Spleen (tissue), 11 donors: ENCODE data around the gene ENOX1. TPM values are rescaled to one million over a fixed set of nuclear protein-coding genes. Genes with fewer than 3 reads are reported as not detected.

Experiments
- DNase-seq: peaks from one replicate; pipeline ENCODE4 v3.0.0-alpha.2; 2020
- H3K27ac ChIP-seq, 8 donors: fragments of 200-600 bp; sonication (generic) in 7 of 8; 1 replicate in 4 of 8; 2 replicates in 4 of 8; pipeline versions ENCODE4 v1.5.0 to v1.8.0; 2016 to 2021; ENCODE audit warnings: inconsistent platforms in 4 of 8, mild to moderate bottlenecking in 4 of 8, moderate library complexity in 1 of 8
- H3K27me3 ChIP-seq, 7 donors: fragments of 200-600 bp; sonication (generic) in 6 of 7; replicated peaks in 1 of 7; 1 replicate in 4 of 7; 2 replicates in 3 of 7; pipeline versions ENCODE4 v1.5.0 to v1.8.0; 2016 to 2021; ENCODE audit warnings: inconsistent platforms in 3 of 7, mild to moderate bottlenecking in 1 of 7
- H3K36me3 ChIP-seq, 6 donors: fragments of 200-600 bp; sonication (generic) in 5 of 6; 1 replicate in 4 of 6; 2 replicates in 2 of 6; pipeline versions ENCODE4 v1.5.0 to v1.8.0; 2016 to 2021; ENCODE audit warnings: inconsistent platforms in 2 of 6
- H3K4me1 ChIP-seq, 6 donors: fragments of 200-600 bp; sonication (generic) in 5 of 6; 1 replicate in 3 of 6; 2 replicates in 3 of 6; pipeline versions ENCODE4 v1.5.0 to v1.8.0; 2016 to 2021; ENCODE audit warnings: inconsistent platforms in 3 of 6
- H3K4me3 ChIP-seq, 8 donors: fragments of 200-600 bp; sonication (generic) in 7 of 8; 1 replicate in 4 of 8; 2 replicates in 4 of 8; pipeline versions ENCODE4 v1.5.0 to v1.8.0; 2016 to 2021; ENCODE audit warnings: inconsistent platforms in 4 of 8, mild to moderate bottlenecking in 4 of 8, moderate library complexity in 2 of 8
- H3K9me3 ChIP-seq, 8 donors: fragments of 200-600 bp; sonication (generic) in 7 of 8; 1 replicate in 4 of 8; 2 replicates in 4 of 8; pipeline versions ENCODE4 v1.5.0 to v1.8.0; 2016 to 2021; ENCODE audit warnings: inconsistent platforms in 4 of 8
- CTCF ChIP-seq, 11 experiments: fragments of 200-600 bp in 7 of 11; fragments of 450-650 bp in 4 of 11; sonication (generic) in 4 of 11; IDR thresholded peaks in 8 of 11; conservative IDR thresholded peaks in 3 of 11; 1 replicate in 7 of 11; 2 replicates in 4 of 11; pipeline versions ENCODE4 v1.4.0 to v1.8.0; 2016 to 2021; ENCODE audit warnings: antibody characterized with exemption in 11 of 11, inconsistent platforms in 4 of 11, mild to moderate bottlenecking in 1 of 11
- POLR2A ChIP-seq, 3 donors: fragments of 450-650 bp; IDR thresholded peaks; one replicate each; pipeline ENCODE4 v1.5.1; 2017; ENCODE audit warnings: antibody characterized with exemption in 3 of 3, mild to moderate bottlenecking in 1 of 3
- POLR2AphosphoS5 ChIP-seq, 3 donors: sonication (generic); formaldehyde crosslinking; IDR thresholded peaks; one replicate each; pipeline ENCODE4 v1.5.1; 2017; ENCODE audit warnings: antibody characterized with exemption in 3 of 3
- WGBS, 5 donors: extraction: QIAGEN DNeasy Blood & Tissue Kit in 3 of 5; methylation state at CpG; one replicate each; pipeline versions ENCODE4 v1.1.5 to v1.1.7; 2013 to 2018; 5-methylcytosine and 5-hydroxymethylcytosine counted together
- intact Hi-C: fragments of 100-400 bp; cut with DNase I; formaldehyde crosslinking; loops from one replicate; pipeline ENCODE4 v1.15.0; 2023; ENCODE audit warnings: low total_unique reads
- polyA plus RNA-seq, 3 donors: library from polyadenylated mRNA; stranded (reverse); fragments of 200-250 nt; gene quantifications; one replicate each; pipeline ENCODE4 v1.2.1, GENCODE V29; 2013
- total RNA-seq, 7 donors: library from RNA; depleted of rRNA in 3 of 7; stranded (reverse); fragments of >200 nt in 3 of 7; fragmentation: NEBNext Ultra II Directional in 4 of 7; extraction: Animal tissue kit (Norgen Biotek cat#: 25700) in 4 of 7; gene quantifications; one replicate each; pipeline versions ENCODE4 v1.1.0 to v1.2.1, GENCODE V29; 2016 to 2021
- donor health status: healthy with polysubstance abuse.
- donor health status: DM: no; HTN: no; CAD: no; lungs with moderate emphysema.
- donor health status: DM: no; HTN: no; CAD: no.
- donor health status: Bipolar disorder and iron deficiency.
- donor health status: healthy.
- donor health status: DM: no; HTN: no; CAD: no.
- donor health status: DM: yes; HTN: yes; CAD: no.

The ENOX1 gene
- total and polyA plus RNA-seq, 10 donors: 0.42 to 1.3 (median 0.54) TPM; not detected in 1

- TF ChIP-seq POLR2A (IDR thresholded peaks at IDR 0.05) (no peak), POLR2AphosphoS5 (IDR thresholded peaks at IDR 0.05) (no peak), CTCF (IDR thresholded peaks at IDR 0.05 in 8 of 11, conservative IDR thresholded peaks at IDR 0.05 in 3 of 11) (no peak)
- intact Hi-C loops: no loop called here
- H3K36me3 ChIP-seq: no peaks in the 10 kb centered on the region
- DNase-seq: no peak
- no peaks in the 10 kb centered on the region for H3K4me1 ChIP-seq
- H3K9me3 ChIP-seq: no peaks in the 10 kb centered on the region
- H3K4me3 ChIP-seq: no peak overlapping the region
- no peak overlapping the region for H3K27ac ChIP-seq
- no peaks in the 10 kb centered on the region for H3K27me3 ChIP-seq
These were observed 264.0 kb downstream of the ENOX1 start for GRCh38 chr13:43522788-43523187.

GRCh38 chr13:43520351-43520750 lies 266.4 kb downstream of the ENOX1 start:
- intact Hi-C loops: no loop called here
- H3K27ac ChIP-seq: no peak overlapping the region
- no peaks in the 10 kb centered on the region for H3K36me3 ChIP-seq
- H3K4me1 ChIP-seq: no peaks in the 10 kb centered on the region
- H3K27me3 ChIP-seq: no peaks in the 10 kb centered on the region
- H3K4me3 ChIP-seq: no peak overlapping the region
- no peak for DNase-seq
- WGBS, 5 donors: 78 to 91% (median 90%) methylated on average over 5 of the region's 5 CpGs
- TF ChIP-seq POLR2AphosphoS5 (IDR thresholded peaks at IDR 0.05): no peak
- no peak for TF ChIP-seq CTCF (IDR thresholded peaks at IDR 0.05 in 8 of 11, conservative IDR thresholded peaks at IDR 0.05 in 3 of 11)
- no peak for TF ChIP-seq POLR2A (IDR thresholded peaks at IDR 0.05)
- no peaks in the 10 kb centered on the region for H3K9me3 ChIP-seq

- no peak overlapping the region for H3K4me3 ChIP-seq
- DNase-seq: no peak
- no peaks in the 10 kb centered on the region for H3K27me3 ChIP-seq
- H3K4me1 ChIP-seq: no peaks in the 10 kb centered on the region
- no peaks in the 10 kb centered on the region for H3K36me3 ChIP-seq
- no peak overlapping the region for H3K27ac ChIP-seq
- no peaks in the 10 kb centered on the region for H3K9me3 ChIP-seq
- intact Hi-C loops: no loop called here
- TF ChIP-seq POLR2A (IDR thresholded peaks at IDR 0.05) (no peak), POLR2AphosphoS5 (IDR thresholded peaks at IDR 0.05) (no peak), CTCF (IDR thresholded peaks at IDR 0.05 in 8 of 11, conservative IDR thresholded peaks at IDR 0.05 in 3 of 11) (no peak)
These were observed 267.9 kb downstream of the ENOX1 start for GRCh38 chr13:43518833-43519232.

GRCh38 chr13:43516401-43516833 lies 270.4 kb downstream of the ENOX1 start:
- H3K9me3 ChIP-seq: no peaks in the 10 kb centered on the region
- TF ChIP-seq POLR2A (IDR thresholded peaks at IDR 0.05): no peak
- TF ChIP-seq POLR2AphosphoS5 (IDR thresholded peaks at IDR 0.05): no peak
- no peak for TF ChIP-seq CTCF (IDR thresholded peaks at IDR 0.05 in 8 of 11, conservative IDR thresholded peaks at IDR 0.05 in 3 of 11)
- no peak for DNase-seq
- H3K27ac ChIP-seq: no peak overlapping the region
- no peaks in the 10 kb centered on the region for H3K27me3 ChIP-seq
- no peaks in the 10 kb centered on the region for H3K36me3 ChIP-seq
- WGBS, 5 donors: 49 to 87% (median 72%) methylated on average over 2 of the region's 2 CpGs
- no peak overlapping the region for H3K4me3 ChIP-seq
- H3K4me1 ChIP-seq: no peaks in the 10 kb centered on the region
- intact Hi-C loops: no loop called here
